GM13976 (cell line): ENCODE results near the gene MEMO1.
"Not testable (repeated sequence)": the region's sequence is repeated elsewhere in the genome, so short reads cannot be mapped to it uniquely, and the experiment has no call there.

Experiments
- DNase-seq: peaks from one replicate; pipeline ENCODE4 v3.0.0; 2012; ENCODE audit warnings: low spot score
- in situ Hi-C: fragments of 300-500 bp; cut with MboI; formaldehyde crosslinking; loops from one replicate; pipeline ENCODE4 v1.12.0; 2022; ENCODE audit warnings: low sequenced_read_pairs, mixed read lengths, inconsistent platforms; ENCODE audit not compliant: unreplicated experiment
- TF ChIP-seq, protein P1 (sequence below): IDR thresholded peaks from 2 replicates; pipeline ENCODE4 v1.5.1; 2012; ENCODE audit warnings: borderline replicate concordance, mild to moderate bottlenecking; ENCODE audit not compliant: insufficient read depth; ENCODE audit errors: extremely low read depth, missing control alignments, control extremely low read depth

MEMO1 gene

GRCh38 chr2:32012872-32013271 is 2.1 kb upstream of the MEMO1 start:
- DNase-seq: no peak
- in situ Hi-C loops: no loop called here
- TF ChIP-seq, protein P1, sequence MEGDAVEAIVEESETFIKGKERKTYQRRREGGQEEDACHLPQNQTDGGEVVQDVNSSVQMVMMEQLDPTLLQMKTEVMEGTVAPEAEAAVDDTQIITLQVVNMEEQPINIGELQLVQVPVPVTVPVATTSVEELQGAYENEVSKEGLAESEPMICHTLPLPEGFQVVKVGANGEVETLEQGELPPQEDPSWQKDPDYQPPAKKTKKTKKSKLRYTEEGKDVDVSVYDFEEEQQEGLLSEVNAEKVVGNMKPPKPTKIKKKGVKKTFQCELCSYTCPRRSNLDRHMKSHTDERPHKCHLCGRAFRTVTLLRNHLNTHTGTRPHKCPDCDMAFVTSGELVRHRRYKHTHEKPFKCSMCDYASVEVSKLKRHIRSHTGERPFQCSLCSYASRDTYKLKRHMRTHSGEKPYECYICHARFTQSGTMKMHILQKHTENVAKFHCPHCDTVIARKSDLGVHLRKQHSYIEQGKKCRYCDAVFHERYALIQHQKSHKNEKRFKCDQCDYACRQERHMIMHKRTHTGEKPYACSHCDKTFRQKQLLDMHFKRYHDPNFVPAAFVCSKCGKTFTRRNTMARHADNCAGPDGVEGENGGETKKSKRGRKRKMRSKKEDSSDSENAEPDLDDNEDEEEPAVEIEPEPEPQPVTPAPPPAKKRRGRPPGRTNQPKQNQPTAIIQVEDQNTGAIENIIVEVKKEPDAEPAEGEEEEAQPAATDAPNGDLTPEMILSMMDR: no peak

GRCh38 chr2:32011485-32011960 is 715 bp upstream of the MEMO1 start:
- no peak for DNase-seq
- in situ Hi-C loops: no loop called here
- TF ChIP-seq, protein P1: no peak

DNA sequence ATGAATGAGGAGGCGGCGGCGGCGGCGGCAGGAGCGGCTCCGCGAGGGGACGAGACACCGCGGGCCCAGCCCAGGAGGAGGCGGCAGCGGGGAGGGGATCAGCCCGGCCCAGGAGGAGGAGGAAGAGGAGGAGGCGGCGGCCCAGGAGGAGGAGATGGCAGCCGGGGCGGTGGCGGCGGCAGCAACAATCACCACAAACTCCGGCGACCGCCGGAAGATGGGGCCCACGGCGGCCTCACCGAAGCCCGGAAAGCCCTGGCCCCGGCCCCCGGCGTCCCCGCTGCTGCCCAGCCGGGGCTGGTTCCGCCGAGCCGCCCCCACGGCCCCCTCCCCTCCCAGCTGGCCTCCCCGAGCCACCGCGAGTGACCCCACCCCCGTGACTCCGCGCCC is 533 bp downstream of the MEMO1 start:
- DNase-seq: peak; percentile 54

GRCh38 chr2:32009516-32010256 is 1.1 kb downstream of the MEMO1 start:
- DNase-seq: peak; percentile 50
- TF ChIP-seq, protein P1: no peak
- in situ Hi-C loops: no loop called here

More for the DNA sequence above, 533 bp downstream of the MEMO1 start:
- in situ Hi-C loops: not testable (repeated sequence)

GRCh38 chr2:32008805-32009515 is 1.8 kb downstream of the MEMO1 start:
- TF ChIP-seq, protein P1: no peak
- in situ Hi-C loops: no loop called here
- DNase-seq: no peak

DNA sequence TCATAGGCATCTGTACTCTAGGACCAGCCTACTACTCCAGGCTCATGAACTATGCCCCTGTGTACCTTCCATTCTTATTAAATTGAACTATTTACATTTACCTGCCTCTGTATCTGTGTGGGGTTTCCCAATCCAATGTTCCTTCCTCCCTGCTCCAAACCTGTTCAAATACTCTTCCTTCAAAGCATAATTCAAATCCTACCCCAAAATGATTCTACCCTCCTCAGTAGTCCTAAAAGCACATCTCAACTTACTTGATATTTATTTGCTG is 3.8 kb downstream of the MEMO1 start:
- DNase-seq: no peak
- TF ChIP-seq, protein P1: no peak
- in situ Hi-C loops: no loop called here

DNA sequence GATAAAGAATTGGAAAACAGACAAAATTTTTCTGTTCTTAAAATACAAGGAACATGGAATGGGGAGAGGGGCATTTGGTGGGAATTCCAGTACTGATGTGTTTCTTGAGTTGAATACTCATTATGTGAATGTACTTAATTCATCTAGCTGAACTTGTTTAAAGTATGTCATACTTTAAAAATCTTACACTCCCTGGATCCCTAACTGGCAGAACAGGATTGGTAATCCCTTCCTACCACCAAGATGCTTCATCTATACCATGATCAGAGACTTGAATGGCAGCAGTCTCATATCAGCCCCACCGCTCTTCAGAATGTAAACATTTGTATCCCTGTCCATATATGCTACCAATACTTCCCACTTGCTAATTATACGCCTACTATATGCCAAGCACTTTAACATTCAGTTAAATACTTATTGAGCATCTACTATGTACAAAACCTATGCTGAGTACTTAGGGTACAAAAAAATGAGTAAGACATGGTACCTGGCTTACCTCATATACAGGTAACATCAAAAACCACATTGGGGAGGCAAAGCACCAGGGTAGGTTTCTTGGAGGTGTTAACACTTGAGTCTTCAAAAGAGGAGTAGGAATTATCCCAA is 5.3 kb downstream of the MEMO1 start:
- in situ Hi-C loops: no loop called here
- no peak for DNase-seq
- TF ChIP-seq, protein P1: no peak
